ENCODE results near the gene ZHX3.

- TF ChIP-seq CTCF (IDR thresholded peaks at IDR 0.05) (no peak), EP300 (IDR thresholded peaks at IDR 0.05) (no peak), POLR2A (IDR thresholded peaks at IDR 0.05) (no peak)
Measured at GRCh38 chr20:41131594-41132387, 185.7 kb downstream of the ZHX3 start.
